H1 (cell line): ENCODE measurements around the gene IRF7. TPM values are rescaled to one million over a fixed set of nuclear protein-coding genes. Genes with fewer than 3 reads are reported as not detected.

Experiments
- CTCF ChIA-PET: fragments of 300-600 bp; sonication (Branson Sonifier 250); formaldehyde crosslinking; loops from one replicate; lab custom pipeline; 2021; ENCODE audit not compliant: partially characterized antibody; lab: Charles Lee
- POLR2A ChIA-PET: fragments of 300-600 bp; sonication (Branson Sonifier 250); formaldehyde crosslinking; loops from one replicate; lab custom pipeline; 2021; ENCODE audit warnings: inconsistent platforms; ENCODE audit not compliant: partially characterized antibody; lab: Charles Lee
- DNase-seq, 2 experiments: peaks; one replicate each; pipeline versions ENCODE4 v3.0.0 to v3.0.0-alpha.2; 2010 to 2022; ENCODE audit warnings: low spot score in 2 of 2, low read depth in 1 of 2, mixed read lengths in 1 of 2
- FAIRE-seq: peaks from 2 replicates; lab custom pipeline; 2011; peaks lifted over from hg19 to GRCh38; lab: Jason Lieb, UNC
- H2AFZ ChIP-seq: 2 replicates; pipeline ENCODE4 v1.8.1; 2012; ENCODE audit warnings: low read length, inconsistent platforms
- H2AK5ac ChIP-seq: 2 replicates; pipeline ENCODE4 v1.6.1; 2013; ENCODE audit warnings: low read depth, low read length
- H2BK120ac ChIP-seq: replicated peaks from 2 replicates; pipeline ENCODE3; 2013; ENCODE audit warnings: low read depth, low read length, inconsistent platforms
- H2BK12ac ChIP-seq: 2 replicates; pipeline ENCODE4 v1.6.1; 2013; ENCODE audit warnings: low read depth, low read length
- H2BK15ac ChIP-seq: 2 replicates; pipeline ENCODE4 v1.6.1; 2013; ENCODE audit warnings: low read length
- H2BK20ac ChIP-seq: 2 replicates; pipeline ENCODE4 v1.6.1; 2013; ENCODE audit warnings: low read length
- H2BK5ac ChIP-seq: 2 replicates; pipeline ENCODE4 v1.6.1; 2013; ENCODE audit warnings: low read depth, low read length
- H3K14ac ChIP-seq: 2 replicates; pipeline ENCODE4 v1.6.1; 2013; ENCODE audit warnings: inconsistent platforms; ENCODE audit not compliant: insufficient read length
- H3K18ac ChIP-seq: 2 replicates; pipeline ENCODE4 v1.6.1; 2013; ENCODE audit warnings: low read length; ENCODE audit errors: extremely low read depth
- H3K23ac ChIP-seq: 2 replicates; pipeline ENCODE4 v1.6.1; 2013; ENCODE audit warnings: inconsistent platforms; ENCODE audit not compliant: insufficient read length
- H3K23me2 ChIP-seq: 2 replicates; pipeline ENCODE4 v1.6.1; 2013; ENCODE audit warnings: low read depth, low read length
- H3K27ac ChIP-seq: 2 replicates; pipeline ENCODE4 v1.6.1; 2011; ENCODE audit warnings: low read depth, low read length, inconsistent platforms
- H3K27me3 ChIP-seq, 4 experiments: replicated peaks in 1 of 4; 1 replicate in 1 of 4; 2 replicates in 3 of 4; pipeline versions ENCODE4 v1.6.1 to v1.8.1; 2011 to 2013; ENCODE audit warnings: low read length in 3 of 4, mild to moderate bottlenecking in 3 of 4, inconsistent platforms in 2 of 4, mixed read lengths in 2 of 4, moderate library complexity in 1 of 4; ENCODE audit not compliant: control insufficient read depth in 3 of 4, insufficient read depth in 3 of 4; ENCODE audit errors: extremely low read depth in 1 of 4
- H3K36me3 ChIP-seq, 4 experiments: 2 replicates each; pipeline versions ENCODE4 v1.6.1 to v1.8.1; 2011 to 2013; ENCODE audit warnings: mild to moderate bottlenecking in 4 of 4, low read length in 3 of 4, moderate library complexity in 2 of 4, control low read depth in 1 of 4, inconsistent platforms in 1 of 4; ENCODE audit not compliant: insufficient read depth in 4 of 4, control insufficient read depth in 2 of 4
- H3K4ac ChIP-seq: replicated peaks from 2 replicates; pipeline ENCODE3; 2013; ENCODE audit warnings: low read length, low read depth, mixed read lengths, inconsistent platforms; ENCODE audit not compliant: insufficient read length
- H3K4me1 ChIP-seq, 4 experiments: replicated peaks in 1 of 4; 1 replicate in 1 of 4; 2 replicates in 3 of 4; pipeline versions ENCODE4 v1.6.1 to v1.8.1; 2011 to 2013; ENCODE audit warnings: low read length in 3 of 4, inconsistent platforms in 2 of 4, mixed read lengths in 1 of 4; ENCODE audit not compliant: insufficient read depth in 4 of 4, control insufficient read depth in 3 of 4
- H3K4me2 ChIP-seq, 2 experiments: 2 replicates each; pipeline versions ENCODE4 v1.6.1 to v1.8.1; 2011 to 2013; ENCODE audit warnings: low read depth in 2 of 2, low read length in 2 of 2, control low read depth in 1 of 2, inconsistent platforms in 1 of 2, mild to moderate bottlenecking in 1 of 2; ENCODE audit not compliant: insufficient read depth in 1 of 2
- H3K4me3 ChIP-seq, 4 experiments: fragments of 200-600, 300-600 bp in 1 of 4; sonication (generic), shearing (Covaris generic), sonication (Bioruptor Twin) in 1 of 4; 2 replicates each; pipeline versions ENCODE4 v1.5.1 to v1.8.1; 2011 to 2016; ENCODE audit warnings: low read length in 4 of 4, low read depth in 3 of 4, control low read depth in 2 of 4, inconsistent platforms in 2 of 4, mild to moderate bottlenecking in 2 of 4, mixed read lengths in 1 of 4, moderate library complexity in 1 of 4; ENCODE audit not compliant: insufficient read depth in 2 of 4; ENCODE audit errors: extremely low read depth in 1 of 4
- H3K56ac ChIP-seq: replicated peaks from 2 replicates; pipeline ENCODE3; 2013; ENCODE audit warnings: low read depth, mild to moderate bottlenecking, mixed read lengths, low read length, inconsistent platforms; ENCODE audit not compliant: insufficient read length
- H3K79me1 ChIP-seq: 2 replicates; pipeline ENCODE4 v1.6.1; 2013; ENCODE audit warnings: low read depth, low read length, control low read depth
- H3K79me2 ChIP-seq, 2 experiments: 2 replicates each; pipeline versions ENCODE4 v1.6.1 to v1.8.1; 2012 to 2013; ENCODE audit warnings: low read length in 2 of 2, mild to moderate bottlenecking in 2 of 2, inconsistent platforms in 1 of 2; ENCODE audit not compliant: insufficient read depth in 2 of 2, control insufficient read depth in 1 of 2
- H3K9ac ChIP-seq, 4 experiments: replicated peaks in 1 of 4; 1 replicate in 1 of 4; 2 replicates in 3 of 4; pipeline versions ENCODE4 v1.6.1 to v1.8.1; 2011 to 2013; ENCODE audit warnings: low read depth in 3 of 4, low read length in 3 of 4, control low read depth in 2 of 4, mild to moderate bottlenecking in 2 of 4, moderate library complexity in 2 of 4, inconsistent platforms in 1 of 4; ENCODE audit errors: extremely low read depth in 1 of 4
- H3K9me3 ChIP-seq, 2 experiments: 2 replicates each; pipeline versions ENCODE4 v1.6.1 to v1.8.1; 2012 to 2013; ENCODE audit warnings: mild to moderate bottlenecking in 2 of 2, moderate library complexity in 2 of 2, control low read depth in 1 of 2, inconsistent platforms in 1 of 2, low read depth in 1 of 2, low read length in 1 of 2, mixed read lengths in 1 of 2; ENCODE audit not compliant: insufficient read depth in 2 of 2
- H4K20me1 ChIP-seq, 2 experiments: replicated peaks in 1 of 2; 2 replicates each; pipeline versions ENCODE3 to v1.8.1; 2011 to 2013; ENCODE audit warnings: inconsistent platforms in 2 of 2, low read length in 2 of 2, mild to moderate bottlenecking in 1 of 2; ENCODE audit not compliant: insufficient read depth in 2 of 2, control insufficient read depth in 1 of 2
- H4K5ac ChIP-seq: 2 replicates; pipeline ENCODE4 v1.6.1; 2013; ENCODE audit warnings: low read length, low read depth, mixed read lengths, inconsistent platforms; ENCODE audit not compliant: insufficient read length
- H4K8ac ChIP-seq: 2 replicates; pipeline ENCODE4 v1.8.0; 2013; ENCODE audit warnings: mild to moderate bottlenecking, moderate library complexity, low read length, inconsistent platforms; ENCODE audit not compliant: insufficient read depth; ENCODE audit errors: extremely low read depth
- H4K91ac ChIP-seq: replicated peaks from 2 replicates; pipeline ENCODE3; 2013; ENCODE audit warnings: low read length, mixed read lengths, inconsistent platforms; ENCODE audit not compliant: insufficient read length
- CTBP2 ChIP-seq: IDR thresholded peaks from 2 replicates; pipeline ENCODE4 v1.7.0; 2011; ENCODE audit warnings: borderline replicate concordance, mild to moderate bottlenecking, moderate library complexity, mixed read lengths, low read length; ENCODE audit not compliant: insufficient read depth, insufficient read length
- EP300 ChIP-seq, 2 experiments: IDR thresholded peaks; 1 replicate in 1 of 2; 2 replicates in 1 of 2; pipeline ENCODE4 v1.6.1; 2011 to 2012; ENCODE audit warnings: low read depth in 2 of 2, low read length in 2 of 2, mild to moderate bottlenecking in 2 of 2, borderline replicate concordance in 1 of 2, inconsistent platforms in 1 of 2, moderate library complexity in 1 of 2
- GABPA ChIP-seq: IDR thresholded peaks from 2 replicates; pipeline ENCODE4 v1.6.1; 2011; ENCODE audit warnings: mild to moderate bottlenecking, low read length, moderate library complexity, borderline replicate concordance; ENCODE audit not compliant: insufficient read depth
- POLR2AphosphoS5 ChIP-seq: IDR thresholded peaks from 2 replicates; pipeline ENCODE4 v1.6.1; 2011; ENCODE audit warnings: low read depth, low read length
- RFX5 ChIP-seq: IDR thresholded peaks from 2 replicates; pipeline ENCODE4 v1.6.1; 2011; ENCODE audit warnings: low read depth, low read length, improper control_type of control experiment, borderline replicate concordance
- RNF2 ChIP-seq: fragments of 200-900, 300-1000 bp; sonication (generic); IDR thresholded peaks from 2 replicates; pipeline ENCODE4 v1.7.1; 2016; ENCODE audit warnings: borderline replicate concordance, low read depth, mild to moderate bottlenecking, antibody characterized with exemption, low read length; ENCODE audit not compliant: poor library complexity, severe bottlenecking; ENCODE audit errors: missing control alignments
- SIN3A ChIP-seq, 2 experiments: IDR thresholded peaks in 1 of 2; conservative IDR thresholded peaks in 1 of 2; 2 replicates each; pipeline ENCODE4 v1.6.1; 2011 to 2012; ENCODE audit warnings: low read length in 2 of 2, improper control_type of control experiment in 1 of 2, low read depth in 1 of 2, mild to moderate bottlenecking in 1 of 2
- WGBS, 2 experiments: shearing (Covaris generic) in 1 of 2; methylation state at CpG; one replicate each; pipeline versions ENCODE4 v1.1.6 to v1.1.7; 2013 to 2015; ENCODE audit warnings: low lambda C conversion rate in 2 of 2, mixed read lengths in 2 of 2, inconsistent platforms in 1 of 2, low coverage in 1 of 2, missing lambda C conversion rate in 1 of 2; ENCODE audit not compliant: insufficient replicate concordance in 2 of 2, insufficient coverage in 1 of 2, insufficient read length in 1 of 2; ENCODE audit errors: extremely low coverage in 1 of 2, missing lambda C conversion rate in 1 of 2; 5-methylcytosine and 5-hydroxymethylcytosine counted together
- polyA plus RNA-seq, 7 experiments: library from polyadenylated mRNA; depleted of rRNA in 3 of 7; stranded (reverse) in 5 of 7; unstranded in 2 of 7; fragments of >200 nt in 5 of 7; fragments of 200-250 nt in 2 of 7; gene quantifications; 1 replicate in 5 of 7; 2 replicates in 1 of 7; 4 replicates in 1 of 7; pipeline versions ENCODE4 v1.2.1 to v1.2.3, GENCODE V29; 2011 to 2013; ENCODE audit warnings: missing spikeins in 2 of 7, mixed read lengths in 2 of 7
- total RNA-seq: library from RNA; stranded (reverse); fragmentation: NEBNext Ultra II Directional; extraction: Animal tissue kit (Norgen Biotek cat#: 25700); gene quantifications from 2 replicates; pipeline ENCODE4 v1.2.1, GENCODE V29; 2021
- TF ChIP-seq, protein P1 (sequence below): IDR thresholded peaks from 2 replicates; pipeline ENCODE4 v1.6.1; 2012; ENCODE audit warnings: inconsistent platforms

IRF7 gene
- total and polyA plus RNA-seq, 2 of the 8 experiments (the other 6 are each of a cell fraction or from before 2014, with no cell fraction given): 9.1 to 9.6 TPM

DNA sequence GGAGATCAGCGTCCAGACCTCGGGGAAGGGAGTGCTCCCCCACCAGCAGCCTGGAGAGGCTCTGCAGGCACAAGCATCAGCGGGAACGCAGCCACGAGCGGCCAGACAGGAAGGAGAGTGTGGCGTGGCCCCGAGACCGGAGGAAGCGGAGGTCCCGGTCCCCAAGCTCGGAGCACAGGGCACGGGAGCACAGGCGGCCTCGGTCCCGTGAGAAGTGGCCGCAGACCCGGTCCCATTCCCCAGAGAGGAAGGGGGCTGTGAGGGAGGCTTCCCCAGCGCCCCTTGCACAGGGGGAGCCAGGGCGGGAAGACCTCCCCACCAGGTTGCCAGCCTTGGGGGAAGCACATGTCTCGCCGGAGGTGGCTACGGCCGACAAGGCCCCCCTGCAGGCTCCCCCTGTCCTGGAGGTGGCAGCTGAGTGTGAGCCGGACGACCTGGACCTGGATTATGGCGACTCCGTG is 6.9 kb downstream of the IRF7 start:
- peaks cover 7% of the 10 kb centered on the region; the same call in 1 of the 2 replicates for H3K79me1 ChIP-seq
- no peaks in the 10 kb centered on the region for H3K27me3 ChIP-seq
- peaks cover 35 to 81% (median 69%) of the 10 kb centered on the region in 4 experiments for H3K36me3 ChIP-seq
- H2BK12ac ChIP-seq: no peak overlapping the region
- H3K79me2 ChIP-seq: no peaks in the 10 kb centered on the region
- no peak overlapping the region for H2AFZ ChIP-seq
- H4K8ac ChIP-seq: no peak overlapping the region
- H3K27ac ChIP-seq: no peak overlapping the region
- FAIRE-seq (no peak), DNase-seq (no peak)
- H4K91ac ChIP-seq: no peak overlapping the region
- H3K18ac ChIP-seq: no peak overlapping the region
- H3K23ac ChIP-seq: no peak overlapping the region
- H3K23me2 ChIP-seq: no peaks in the 10 kb centered on the region
- H3K4me2 ChIP-seq: no peak overlapping the region
- H2BK5ac ChIP-seq: no peak overlapping the region
- H3K9me3 ChIP-seq: no peaks in the 10 kb centered on the region
- H3K56ac ChIP-seq: no peak overlapping the region
- POLR2A ChIA-PET: interaction anchor here (0.6 to 1.7 kb wide), 5 partner anchors 17 to 161 kb away, joined by 3 to 6 read pairs (median 4); no protein-coding TSS in a partner anchor
- 95% methylated on average over 26 of the region's 28 CpGs; no CpG with 5 or more reads in 1 of the 2 experiments for WGBS, 2 experiments
- CTCF ChIA-PET: interaction anchor here (1.2 to 1.7 kb wide), 6 partner anchors 13 to 114 kb away, joined by 3 to 5 read pairs (median 4); no protein-coding TSS in a partner anchor
- H4K20me1 ChIP-seq: peaks cover 17 to 23% of the 10 kb centered on the region in 2 experiments
- peaks cover 0 to 7% (median 2%) of the 10 kb centered on the region in 4 experiments; a peak in 5 of 7 replicates for H3K4me1 ChIP-seq
- no peak overlapping the region for H2BK15ac ChIP-seq
- no peak overlapping the region for H4K5ac ChIP-seq
- H2BK120ac ChIP-seq: no peak overlapping the region
- no peak overlapping the region for H3K14ac ChIP-seq
- H3K4me3 ChIP-seq: no peak overlapping the region
- no peak overlapping the region for H3K9ac ChIP-seq
- no peak overlapping the region for H2AK5ac ChIP-seq
- H3K4ac ChIP-seq: no peak overlapping the region
- no peak overlapping the region for H2BK20ac ChIP-seq
- TF ChIP-seq RNF2 (no peak), EP300 (IDR thresholded peaks at IDR 0.05; ENCODE audit: borderline replicate concordance in 1 of 2, low read depth in 2 of 2, low read length in 2 of 2) (no peak), RFX5 (no peak), CTBP2 (no peak), GABPA (no peak), POLR2AphosphoS5 (0 out of 2 replicates have a peak, but pooled peaks have one; percentile 17), SIN3A (conservative IDR thresholded peaks at IDR 0.05 in 1 of 2, IDR thresholded peaks at IDR 0.05 in 1 of 2; ENCODE audit: low read depth in 1 of 2, low read length in 2 of 2) (no peak)
- TF ChIP-seq, protein P1, sequence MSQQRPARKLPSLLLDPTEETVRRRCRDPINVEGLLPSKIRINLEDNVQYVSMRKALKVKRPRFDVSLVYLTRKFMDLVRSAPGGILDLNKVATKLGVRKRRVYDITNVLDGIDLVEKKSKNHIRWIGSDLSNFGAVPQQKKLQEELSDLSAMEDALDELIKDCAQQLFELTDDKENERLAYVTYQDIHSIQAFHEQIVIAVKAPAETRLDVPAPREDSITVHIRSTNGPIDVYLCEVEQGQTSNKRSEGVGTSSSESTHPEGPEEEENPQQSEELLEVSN: no peak
- TF ChIP-seq, all 59 proteins: peak for 1
